AG04450 (cell line): ENCODE data around the gene DDRGK1. TPM values are rescaled to one million over a fixed set of nuclear protein-coding genes. Genes with fewer than 3 reads are reported as not detected.

ENCODE experiments used
- CTCF ChIA-PET: fragments of 300-600, 350-600 bp; formaldehyde crosslinking; extraction: SDS; loops from one replicate; lab custom pipeline; 2022; ENCODE audit warnings: antibody characterized with exemption, inconsistent platforms; lab: Charles Lee
- POLR2A ChIA-PET: fragments of 350-600 bp; formaldehyde crosslinking; extraction: SDS; loops from one replicate; lab custom pipeline; 2021; ENCODE audit warnings: antibody characterized with exemption, inconsistent platforms; lab: Yijun Ruan, JAX
- DNase-seq: peaks from one replicate; pipeline ENCODE4 v3.0.0-alpha.2; 2011; ENCODE audit warnings: low read depth, low spot score
- H3K27ac ChIP-seq: one replicate; pipeline ENCODE4 v1.5.1; 2012; ENCODE audit warnings: low read depth, low read length, control low read depth
- H3K27me3 ChIP-seq: one replicate; pipeline ENCODE4 v1.6.0; 2012; ENCODE audit warnings: low read length; ENCODE audit not compliant: control insufficient read depth, insufficient read depth
- H3K4me3 ChIP-seq: 2 replicates; pipeline ENCODE4 v1.5.1; 2011; ENCODE audit warnings: mild to moderate bottlenecking, low read depth, low read length, control low read depth
- H3K9me3 ChIP-seq: 2 replicates; pipeline ENCODE4 v1.5.1; 2012; ENCODE audit warnings: low read length; ENCODE audit not compliant: control insufficient read depth, insufficient read depth
- CTCF ChIP-seq: IDR thresholded peaks from 2 replicates; pipeline ENCODE4 v1.5.1; 2011; ENCODE audit warnings: low read depth, low read length, control low read depth, inconsistent platforms
- polyA plus RNA-seq: library from polyadenylated mRNA; depleted of rRNA; stranded (reverse); fragments of >200 nt; gene quantifications from 2 replicates; pipeline ENCODE4 v1.2.3, GENCODE V29; 2011

The DDRGK1 gene
- polyA plus RNA-seq, 1 experiment = 24.7 TPM

GRCh38 chr20:3171391-3172125 lies 32.9 kb downstream of the DDRGK1 start:
- peaks cover 3% of the 10 kb centered on the region; the same call in 1 of the 2 replicates for H3K9me3 ChIP-seq
- POLR2A ChIA-PET = interaction anchor here (0.7 kb wide), 1 partner anchor 12 kb away, joined by 10 read pairs; no protein-coding TSS in a partner anchor
- no peak for TF ChIP-seq CTCF
- H3K4me3 ChIP-seq = no peak overlapping the region
- no peak for DNase-seq
- H3K27me3 ChIP-seq = peaks cover 34% of the 10 kb centered on the region
- CTCF ChIA-PET = interaction anchor here (0.7 to 1.5 kb wide), 3 partner anchors 11 to 118 kb away, joined by 3 to 6 read pairs (median 5); no protein-coding TSS in a partner anchor
- H3K27ac ChIP-seq = no peak overlapping the region

- Histone ChIP-seq H3K27ac (no peak overlapping the region), H3K9me3 (peaks cover 3% of the 10 kb centered on the region; the same call in 1 of the 2 replicates), H3K27me3 (peaks cover 25% of the 10 kb centered on the region), H3K4me3 (no peak overlapping the region)
- no peak for TF ChIP-seq CTCF
- POLR2A ChIA-PET = no interaction called here
- no peak for DNase-seq
- CTCF ChIA-PET = no interaction called here
These were observed 35.5 kb downstream of the DDRGK1 start for GRCh38 chr20:3168829-3169590.

GRCh38 chr20:3168079-3168828 lies 36.2 kb downstream of the DDRGK1 start:
- CTCF ChIA-PET = no interaction called here
- no peak for TF ChIP-seq CTCF
- H3K9me3 ChIP-seq = no peaks in the 10 kb centered on the region; the same call in 1 of the 2 replicates
- POLR2A ChIA-PET = no interaction called here
- H3K4me3 ChIP-seq = no peak overlapping the region
- no peak for DNase-seq
- H3K27me3 ChIP-seq = peaks cover 21% of the 10 kb centered on the region
- no peak overlapping the region for H3K27ac ChIP-seq

GRCh38 chr20:3167738-3168078 lies 36.8 kb downstream of the DDRGK1 start:
- H3K27ac ChIP-seq = no peak overlapping the region
- no peak overlapping the region for H3K4me3 ChIP-seq
- POLR2A ChIA-PET = no interaction called here
- CTCF ChIA-PET = no interaction called here
- no peaks in the 10 kb centered on the region for H3K9me3 ChIP-seq
- DNase-seq = no peak
- no peak for TF ChIP-seq CTCF
- H3K27me3 ChIP-seq = peaks cover 20% of the 10 kb centered on the region
